H1 (cell line): ENCODE measurements around the gene TNFRSF6B. TPM values are rescaled to one million over a fixed set of nuclear protein-coding genes. Genes with fewer than 3 reads are reported as not detected.

Source experiments
- JUND ChIP-seq: IDR thresholded peaks from 2 replicates; pipeline ENCODE4 v1.6.1; 2011; ENCODE audit warnings: mild to moderate bottlenecking, improper control_type of control experiment, low read length
- POLR2AphosphoS5 ChIP-seq: IDR thresholded peaks from 2 replicates; pipeline ENCODE4 v1.6.1; 2011; ENCODE audit warnings: low read depth, low read length
- polyA plus RNA-seq, 7 experiments: library from polyadenylated mRNA; depleted of rRNA in 3 of 7; stranded (reverse) in 5 of 7; unstranded in 2 of 7; fragments of >200 nt in 5 of 7; fragments of 200-250 nt in 2 of 7; gene quantifications; 1 replicate in 5 of 7; 2 replicates in 1 of 7; 4 replicates in 1 of 7; pipeline versions ENCODE4 v1.2.1 to v1.2.3, GENCODE V29; 2011 to 2013; ENCODE audit warnings: missing spikeins in 2 of 7, mixed read lengths in 2 of 7
- total RNA-seq: library from RNA; stranded (reverse); fragmentation: NEBNext Ultra II Directional; extraction: Animal tissue kit (Norgen Biotek cat#: 25700); gene quantifications from 2 replicates; pipeline ENCODE4 v1.2.1, GENCODE V29; 2021

TNFRSF6B gene
- total and polyA plus RNA-seq, 2 of the 8 experiments (the other 6 are each of a cell fraction or from before 2014, with no cell fraction given): 3.1 TPM; not detected in 1

- TF ChIP-seq JUND: no peak
- TF ChIP-seq POLR2AphosphoS5: no peak
Measured at GRCh38 chr20:63680427-63680826, 16.0 kb upstream of the TNFRSF6B start (continued).
